HCT116 (cell line): Measurements from ENCODE around the gene REG1A.

Experiments
- POLR2A ChIP-seq: IDR thresholded peaks from 2 replicates; pipeline ENCODE4 v1.7.0; 2011; ENCODE audit warnings: borderline replicate concordance; ENCODE audit not compliant: insufficient read depth, insufficient read length; ENCODE audit errors: extremely low read depth
- POLR2AphosphoS5 ChIP-seq: IDR thresholded peaks from 2 replicates; pipeline ENCODE4 v1.6.1; 2011; ENCODE audit warnings: mild to moderate bottlenecking, low read depth, low read length, moderate library complexity
- SIN3A ChIP-seq: IDR thresholded peaks from 2 replicates; pipeline ENCODE4 v1.6.1; 2012; ENCODE audit warnings: low read depth
- ZFX ChIP-seq: fragments of 450-650 bp; IDR thresholded peaks from 2 replicates; pipeline ENCODE4 v1.6.1; 2017
- ZNF274 ChIP-seq: fragments of 200-500 bp; sonication (Bioruptor generic); IDR thresholded peaks from 2 replicates; pipeline ENCODE4 v1.6.1; 2014; ENCODE audit warnings: mild to moderate bottlenecking, low read depth, low read length, inconsistent platforms
- TF ChIP-seq, protein P1 (sequence below), 3 experiments: fragments of 200-600 bp in 1 of 3; sonication (generic) in 1 of 3; IDR thresholded peaks in 2 of 3; conservative IDR thresholded peaks in 1 of 3; 2 replicates each; pipeline ENCODE4 v1.5.1; 2012 to 2017; ENCODE audit warnings: low read depth in 2 of 3, low read length in 2 of 3, antibody characterized with exemption in 1 of 3, borderline replicate concordance in 1 of 3, control low read depth in 1 of 3, mild to moderate bottlenecking in 1 of 3, mixed read lengths in 1 of 3, mixed run types in 1 of 3, moderate library complexity in 1 of 3; ENCODE audit not compliant: insufficient read depth in 1 of 3
- TF ChIP-seq, protein P2 (sequence below): IDR thresholded peaks from 2 replicates; pipeline ENCODE4 v1.6.1; 2012

DNA sequence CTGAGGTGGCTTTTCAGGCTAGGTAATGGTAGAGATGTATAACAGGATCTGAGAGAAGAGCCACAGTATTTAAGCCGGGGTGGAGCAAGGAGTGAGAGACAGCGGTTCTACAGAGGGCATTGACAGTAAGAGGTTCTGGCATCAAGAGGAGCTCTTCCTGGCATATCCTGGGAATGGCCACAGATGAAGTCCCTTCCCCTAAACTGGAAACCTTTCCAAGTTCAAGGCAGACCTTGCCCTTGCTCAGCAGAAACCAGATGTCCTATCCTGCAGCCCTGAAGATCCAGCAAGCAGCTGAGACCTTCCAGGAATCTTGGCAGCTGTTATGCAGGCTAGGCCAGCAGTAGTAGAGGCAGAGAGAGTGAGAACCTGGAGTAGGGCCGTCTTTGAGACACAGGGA lies 18.1 kb downstream of the REG1A start:
- TF ChIP-seq, protein P1, sequence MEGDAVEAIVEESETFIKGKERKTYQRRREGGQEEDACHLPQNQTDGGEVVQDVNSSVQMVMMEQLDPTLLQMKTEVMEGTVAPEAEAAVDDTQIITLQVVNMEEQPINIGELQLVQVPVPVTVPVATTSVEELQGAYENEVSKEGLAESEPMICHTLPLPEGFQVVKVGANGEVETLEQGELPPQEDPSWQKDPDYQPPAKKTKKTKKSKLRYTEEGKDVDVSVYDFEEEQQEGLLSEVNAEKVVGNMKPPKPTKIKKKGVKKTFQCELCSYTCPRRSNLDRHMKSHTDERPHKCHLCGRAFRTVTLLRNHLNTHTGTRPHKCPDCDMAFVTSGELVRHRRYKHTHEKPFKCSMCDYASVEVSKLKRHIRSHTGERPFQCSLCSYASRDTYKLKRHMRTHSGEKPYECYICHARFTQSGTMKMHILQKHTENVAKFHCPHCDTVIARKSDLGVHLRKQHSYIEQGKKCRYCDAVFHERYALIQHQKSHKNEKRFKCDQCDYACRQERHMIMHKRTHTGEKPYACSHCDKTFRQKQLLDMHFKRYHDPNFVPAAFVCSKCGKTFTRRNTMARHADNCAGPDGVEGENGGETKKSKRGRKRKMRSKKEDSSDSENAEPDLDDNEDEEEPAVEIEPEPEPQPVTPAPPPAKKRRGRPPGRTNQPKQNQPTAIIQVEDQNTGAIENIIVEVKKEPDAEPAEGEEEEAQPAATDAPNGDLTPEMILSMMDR (IDR thresholded peaks at IDR 0.05 in 2 of 3, conservative IDR thresholded peaks at IDR 0.05 in 1 of 3; ENCODE audit: borderline replicate concordance in 1 of 3, insufficient read depth in 1 of 3, low read depth in 2 of 3, low read length in 2 of 3), result no peak
- TF ChIP-seq ZFX, result no peak
- TF ChIP-seq SIN3A, result no peak
- TF ChIP-seq, protein P2, sequence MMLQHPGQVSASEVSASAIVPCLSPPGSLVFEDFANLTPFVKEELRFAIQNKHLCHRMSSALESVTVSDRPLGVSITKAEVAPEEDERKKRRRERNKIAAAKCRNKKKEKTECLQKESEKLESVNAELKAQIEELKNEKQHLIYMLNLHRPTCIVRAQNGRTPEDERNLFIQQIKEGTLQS, result no peak
- no peak for TF ChIP-seq ZNF274
- TF ChIP-seq POLR2A, result no peak
- no peak for TF ChIP-seq POLR2AphosphoS5
